Type B pancreatic cell (in vitro differentiated cells): ENCODE data around the gene PARD3B. TPM values are rescaled to one million over a fixed set of nuclear protein-coding genes. Genes with fewer than 3 reads are reported as not detected.

Source experiments
- DNase-seq: peaks from one replicate; pipeline ENCODE4 v3.0.0; 2021; ENCODE audit warnings: mixed read lengths; ENCODE audit not compliant: unreplicated experiment; ENCODE audit errors: extremely low spot score
- H3K27ac Mint-ChIP-seq: 2 replicates; pipeline ENCODE4 v1.8.0; 2021; ENCODE audit warnings: mild to moderate bottlenecking, mixed read lengths
- H3K27me3 Mint-ChIP-seq: 2 replicates; pipeline ENCODE4 v1.8.0; 2021; ENCODE audit warnings: mixed read lengths
- H3K36me3 Mint-ChIP-seq: 2 replicates; pipeline ENCODE4 v1.8.0; 2021; ENCODE audit warnings: mixed read lengths
- H3K4me1 Mint-ChIP-seq: one replicate; pipeline ENCODE4 v1.8.0; 2021; ENCODE audit warnings: mixed read lengths; ENCODE audit not compliant: unreplicated experiment
- H3K4me3 Mint-ChIP-seq: 2 replicates; pipeline ENCODE4 v1.8.0; 2021; ENCODE audit warnings: mild to moderate bottlenecking, mixed read lengths
- H3K9me3 Mint-ChIP-seq: 2 replicates; pipeline ENCODE4 v1.8.0; 2021; ENCODE audit warnings: mixed read lengths
- total RNA-seq: library from RNA; stranded (reverse); gene quantifications from 2 replicates; pipeline ENCODE4 v1.2.1, GENCODE V29; 2021; ENCODE audit warnings: low replicate concordance
- TF ChIP-seq, protein P1 (sequence below): fragments of 200-600 bp; sonication (generic); conservative IDR thresholded peaks from 2 replicates; pipeline ENCODE4 v1.5.0; 2021; ENCODE audit warnings: antibody characterized with exemption, mild to moderate bottlenecking

Gene PARD3B
- total RNA-seq, 1 donor from 2014 or later, result 15.9 TPM

DNA sequence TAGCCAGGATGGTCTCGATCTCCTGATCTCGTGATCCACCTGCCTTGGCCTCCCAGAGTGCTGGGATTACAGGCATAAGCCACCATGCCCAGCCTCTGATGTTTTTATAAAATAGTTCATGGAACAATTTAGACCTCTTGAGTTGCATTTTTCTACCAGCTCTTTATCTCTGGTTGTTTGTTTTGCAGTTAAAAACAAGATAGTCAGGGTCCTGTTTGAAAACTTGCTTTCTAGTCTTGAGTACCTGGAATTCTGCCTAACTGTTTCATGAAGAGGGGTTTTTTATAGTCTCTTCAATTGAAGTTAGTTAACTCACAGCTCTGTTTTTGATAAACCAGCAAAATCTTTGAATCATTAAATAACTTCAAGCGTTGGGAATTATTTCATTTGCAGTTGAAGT lies 244.8 kb downstream of the PARD3B start:
- no peak overlapping the region for H3K4me3 Mint-ChIP-seq
- no peaks in the 10 kb centered on the region for H3K4me1 Mint-ChIP-seq
- no peaks in the 10 kb centered on the region for H3K36me3 Mint-ChIP-seq
- no peaks in the 10 kb centered on the region for H3K9me3 Mint-ChIP-seq
- no peaks in the 10 kb centered on the region for H3K27me3 Mint-ChIP-seq
- DNase-seq, result no peak
- TF ChIP-seq, protein P1, sequence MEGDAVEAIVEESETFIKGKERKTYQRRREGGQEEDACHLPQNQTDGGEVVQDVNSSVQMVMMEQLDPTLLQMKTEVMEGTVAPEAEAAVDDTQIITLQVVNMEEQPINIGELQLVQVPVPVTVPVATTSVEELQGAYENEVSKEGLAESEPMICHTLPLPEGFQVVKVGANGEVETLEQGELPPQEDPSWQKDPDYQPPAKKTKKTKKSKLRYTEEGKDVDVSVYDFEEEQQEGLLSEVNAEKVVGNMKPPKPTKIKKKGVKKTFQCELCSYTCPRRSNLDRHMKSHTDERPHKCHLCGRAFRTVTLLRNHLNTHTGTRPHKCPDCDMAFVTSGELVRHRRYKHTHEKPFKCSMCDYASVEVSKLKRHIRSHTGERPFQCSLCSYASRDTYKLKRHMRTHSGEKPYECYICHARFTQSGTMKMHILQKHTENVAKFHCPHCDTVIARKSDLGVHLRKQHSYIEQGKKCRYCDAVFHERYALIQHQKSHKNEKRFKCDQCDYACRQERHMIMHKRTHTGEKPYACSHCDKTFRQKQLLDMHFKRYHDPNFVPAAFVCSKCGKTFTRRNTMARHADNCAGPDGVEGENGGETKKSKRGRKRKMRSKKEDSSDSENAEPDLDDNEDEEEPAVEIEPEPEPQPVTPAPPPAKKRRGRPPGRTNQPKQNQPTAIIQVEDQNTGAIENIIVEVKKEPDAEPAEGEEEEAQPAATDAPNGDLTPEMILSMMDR, result no peak
- no peak overlapping the region for H3K27ac Mint-ChIP-seq

GRCh38 chr2:204791230-204791629 lies 246.0 kb downstream of the PARD3B start:
- no peaks in the 10 kb centered on the region for H3K9me3 Mint-ChIP-seq
- no peaks in the 10 kb centered on the region for H3K36me3 Mint-ChIP-seq
- TF ChIP-seq, protein P1, result no peak
- H3K4me3 Mint-ChIP-seq, result no peak overlapping the region
- no peaks in the 10 kb centered on the region for H3K27me3 Mint-ChIP-seq
- DNase-seq, result no peak
- H3K4me1 Mint-ChIP-seq, result no peaks in the 10 kb centered on the region
- H3K27ac Mint-ChIP-seq, result no peak overlapping the region

DNA sequence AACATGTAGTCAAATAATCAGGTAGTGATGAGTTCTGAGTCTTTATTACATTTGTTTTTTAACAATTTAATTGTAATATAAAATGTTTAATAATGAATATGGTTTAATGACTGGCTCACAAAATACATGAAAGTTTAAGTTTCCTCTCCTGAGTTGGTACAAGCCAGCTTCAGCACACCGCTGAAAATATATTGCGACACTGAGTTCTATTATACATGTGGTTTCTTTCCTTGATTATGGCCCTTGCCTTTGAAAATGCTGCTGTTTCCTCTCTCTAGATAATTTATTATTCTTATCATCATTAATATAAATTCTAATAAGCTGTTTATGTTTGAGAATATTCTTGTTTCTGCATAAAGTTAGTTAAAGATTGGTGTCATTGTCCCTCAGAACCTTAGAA lies 249.3 kb downstream of the PARD3B start:
- no peak overlapping the region for H3K27ac Mint-ChIP-seq
- no peaks in the 10 kb centered on the region for H3K4me1 Mint-ChIP-seq
- TF ChIP-seq, protein P1, result no peak
- DNase-seq, result no peak
- no peak overlapping the region for H3K4me3 Mint-ChIP-seq
- no peaks in the 10 kb centered on the region for H3K27me3 Mint-ChIP-seq
- H3K9me3 Mint-ChIP-seq, result no peaks in the 10 kb centered on the region
- peaks cover 4% of the 10 kb centered on the region for H3K36me3 Mint-ChIP-seq

DNA sequence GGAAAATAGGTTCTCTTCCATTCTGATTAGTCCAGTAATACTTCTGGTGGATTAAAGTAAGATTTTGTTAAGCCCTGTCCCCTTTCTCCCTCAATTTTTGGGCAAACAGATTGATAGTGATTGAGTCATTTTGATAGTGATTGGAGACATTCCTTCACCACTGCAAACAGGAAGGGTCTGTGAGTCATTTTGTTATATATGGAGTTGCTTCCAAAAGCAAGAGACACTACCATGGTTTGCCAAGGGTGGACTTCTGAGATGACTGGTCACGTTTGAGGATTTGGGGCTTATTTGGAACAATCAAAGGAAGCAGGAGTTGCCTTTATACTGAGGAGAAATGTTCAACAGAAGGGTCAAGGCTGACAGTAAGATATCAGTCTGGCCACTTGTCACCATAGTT lies 249.9 kb downstream of the PARD3B start:
- Mint-ChIP-seq H3K4me3 (no peak overlapping the region), H3K27me3 (no peaks in the 10 kb centered on the region), H3K27ac (no peak overlapping the region), H3K36me3 (peaks cover 4% of the 10 kb centered on the region), H3K9me3 (no peaks in the 10 kb centered on the region), H3K4me1 (no peaks in the 10 kb centered on the region)
- no peak for DNase-seq
- TF ChIP-seq, protein P1, result no peak

- no peaks in the 10 kb centered on the region for H3K27me3 Mint-ChIP-seq
- DNase-seq, result no peak
- H3K9me3 Mint-ChIP-seq, result no peaks in the 10 kb centered on the region
- no peak overlapping the region for H3K27ac Mint-ChIP-seq
- H3K36me3 Mint-ChIP-seq, result peaks cover 4% of the 10 kb centered on the region
- H3K4me3 Mint-ChIP-seq, result no peak overlapping the region
- TF ChIP-seq, protein P1, result no peak
- no peaks in the 10 kb centered on the region for H3K4me1 Mint-ChIP-seq
These were observed 251.3 kb downstream of the PARD3B start for GRCh38 chr2:204796581-204796980.

GRCh38 chr2:204799791-204800190 lies 254.5 kb downstream of the PARD3B start:
- no peaks in the 10 kb centered on the region for H3K4me1 Mint-ChIP-seq
- DNase-seq, result no peak
- TF ChIP-seq, protein P1, result no peak
- H3K9me3 Mint-ChIP-seq, result no peaks in the 10 kb centered on the region
- H3K27me3 Mint-ChIP-seq, result no peaks in the 10 kb centered on the region
- H3K4me3 Mint-ChIP-seq, result no peak overlapping the region
- H3K36me3 Mint-ChIP-seq, result peaks cover 4% of the 10 kb centered on the region
- no peak overlapping the region for H3K27ac Mint-ChIP-seq
